ENCODE measurements around the gene EGLN2. TPM values are rescaled to one million over a fixed set of nuclear protein-coding genes. Genes with fewer than 3 reads are reported as not detected.

Gene EGLN2
- total and polyA plus RNA-seq, 2 of the 4 experiments (the other 2 are of a cell fraction), result 54.1 to 60.2 TPM

GRCh38 chr19:40774916-40775631, 23.9 kb upstream of the EGLN2 start, which contains the start of gene MIA:
TSS of gene MIA (plus strand) at chr19:40775521. CDS start at chr19:40775543, 22 bp downstream.
- no peak within 1 kb of the TSS for H2AK5ac ChIP-seq (ENCODE audit: low read depth, low read length)
- WGBS, 2 experiments (ENCODE audit: extremely low coverage in 2 of 2, insufficient read length in 1 of 2), result no CpG with 5 or more reads among the region's 9 CpGs
- H3K4me3 ChIP-seq (ENCODE audit: insufficient read depth, low read depth, low read length), result no peak within 1 kb of the TSS
- H4K5ac ChIP-seq (ENCODE audit: low read depth, low read length), result no peak within 1 kb of the TSS
- H3K4me2 ChIP-seq (ENCODE audit: low read depth, low read length), result no peak within 1 kb of the TSS
- H3K56ac ChIP-seq (ENCODE audit: extremely low read depth, insufficient read depth, low read length), result no peak within 1 kb of the TSS
- no peak for ATAC-seq (ENCODE audit: low read depth)
- in situ Hi-C loops (cut with MboI; ENCODE audit: low sequenced_read_pairs) (no loop called here), intact Hi-C loops (cut with micrococcal nuclease) (no loop called here), dilution Hi-C loops (cut with HindIII; ENCODE audit: low sequenced_read_pairs, unreplicated experiment) (no loop called here)
- H3K14ac ChIP-seq (replicated peaks; ENCODE audit: low read depth, low read length), result no peak within 1 kb of the TSS
- no peak within 1 kb of the TSS for H2BK5ac ChIP-seq (ENCODE audit: low read depth, low read length, poor library complexity, severe bottlenecking)
- peaks cover 6% of the 10 kb centered on the region; the same call in 1 of the 2 replicates for H3K9me1 ChIP-seq (ENCODE audit: insufficient read depth, low read length)
- H3K9me3 ChIP-seq (ENCODE audit: control insufficient read depth, insufficient read depth, low read length), result peaks cover 2% of the 10 kb centered on the region; the same call in 1 of the 2 replicates
- H2AFZ ChIP-seq (replicated peaks; ENCODE audit: low read length, poor library complexity), result no peak within 1 kb of the TSS
- H2BK20ac ChIP-seq (ENCODE audit: low read depth, low read length), result no peak within 1 kb of the TSS
- no peaks in the 10 kb centered on the region for H3K36me3 ChIP-seq (ENCODE audit: control insufficient read depth, insufficient read depth, low read length)
- H3K4me1 ChIP-seq (ENCODE audit: control insufficient read depth, insufficient read depth, low read length), result peaks cover 6% of the 10 kb centered on the region
- BruUV-seq (replicated peaks), result no TSS peak
- no peak within 1 kb of the TSS for H3K4ac ChIP-seq (ENCODE audit: low read depth, low read length)
- H2BK15ac ChIP-seq (ENCODE audit: low read depth, low read length), result no peak within 1 kb of the TSS
- H3K79me1 ChIP-seq (ENCODE audit: low read depth in 1 of 2, low read length in 2 of 2), result peaks cover 4 to 10% of the 10 kb centered on the region in 2 experiments; a peak in 3 of 4 replicates
- DNase-seq, result no peak
- H4K8ac ChIP-seq (ENCODE audit: low read depth in 2 of 2, low read length in 2 of 2), result no peak within 1 kb of the TSS
- TF ChIP-seq SMC3 (IDR thresholded peaks at IDR 0.05; ENCODE audit: low read depth, low read length) (no peak), CEBPB (IDR thresholded peaks at IDR 0.05; ENCODE audit: low read depth, low read length) (no peak), RCOR1 (IDR thresholded peaks at IDR 0.05; ENCODE audit: insufficient replicate concordance, low read length) (no peak), FOS (IDR thresholded peaks at IDR 0.05; ENCODE audit: low read depth, low read length) (no peak), BHLHE40 (IDR thresholded peaks at IDR 0.05; ENCODE audit: low read depth, low read length) (no peak), MAZ (IDR thresholded peaks at IDR 0.05; ENCODE audit: borderline replicate concordance, low read depth, low read length) (no peak), NFE2L2 (IDR thresholded peaks at IDR 0.05; ENCODE audit: low read depth, low read length) (no peak), RFX5 (IDR thresholded peaks at IDR 0.05; ENCODE audit: low read depth, low read length) (no peak), POLR2A (IDR thresholded peaks at IDR 0.05; ENCODE audit: low read depth, low read length) (no peak)
- TF ChIP-seq, protein P1, sequence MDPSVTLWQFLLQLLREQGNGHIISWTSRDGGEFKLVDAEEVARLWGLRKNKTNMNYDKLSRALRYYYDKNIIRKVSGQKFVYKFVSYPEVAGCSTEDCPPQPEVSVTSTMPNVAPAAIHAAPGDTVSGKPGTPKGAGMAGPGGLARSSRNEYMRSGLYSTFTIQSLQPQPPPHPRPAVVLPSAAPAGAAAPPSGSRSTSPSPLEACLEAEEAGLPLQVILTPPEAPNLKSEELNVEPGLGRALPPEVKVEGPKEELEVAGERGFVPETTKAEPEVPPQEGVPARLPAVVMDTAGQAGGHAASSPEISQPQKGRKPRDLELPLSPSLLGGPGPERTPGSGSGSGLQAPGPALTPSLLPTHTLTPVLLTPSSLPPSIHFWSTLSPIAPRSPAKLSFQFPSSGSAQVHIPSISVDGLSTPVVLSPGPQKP (IDR thresholded peaks at IDR 0.05; ENCODE audit: borderline replicate concordance, low read depth, low read length), result no peak
- TF ChIP-seq, protein P2, sequence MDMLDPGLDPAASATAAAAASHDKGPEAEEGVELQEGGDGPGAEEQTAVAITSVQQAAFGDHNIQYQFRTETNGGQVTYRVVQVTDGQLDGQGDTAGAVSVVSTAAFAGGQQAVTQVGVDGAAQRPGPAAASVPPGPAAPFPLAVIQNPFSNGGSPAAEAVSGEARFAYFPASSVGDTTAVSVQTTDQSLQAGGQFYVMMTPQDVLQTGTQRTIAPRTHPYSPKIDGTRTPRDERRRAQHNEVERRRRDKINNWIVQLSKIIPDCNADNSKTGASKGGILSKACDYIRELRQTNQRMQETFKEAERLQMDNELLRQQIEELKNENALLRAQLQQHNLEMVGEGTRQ (IDR thresholded peaks at IDR 0.05; ENCODE audit: low read depth, low read length), result no peak
- ChIA-PET CTCF (no interaction called here), POLR2A (ENCODE audit: unreplicated experiment) (no interaction called here)
- H3K18ac ChIP-seq (ENCODE audit: low read depth, low read length), result no peak within 1 kb of the TSS
- H2AK9ac ChIP-seq (replicated peaks; ENCODE audit: low read depth, low read length, poor library complexity), result peak within 1 kb of the TSS; percentile 60
- H3K23ac ChIP-seq (ENCODE audit: low read depth, low read length), result no peak within 1 kb of the TSS
- no peak within 1 kb of the TSS for H3K27ac ChIP-seq (ENCODE audit: insufficient read depth, low read length)
- no peak within 1 kb of the TSS for H4K91ac ChIP-seq (ENCODE audit: insufficient read depth, low read depth, low read length)
- no peak within 1 kb of the TSS for H2BK120ac ChIP-seq (ENCODE audit: low read depth, low read length)
- peaks cover 9% of the 10 kb centered on the region; the same call in 1 of the 2 replicates for H4K20me1 ChIP-seq (ENCODE audit: insufficient read depth, low read length)
- no peaks in the 10 kb centered on the region for H3K27me3 ChIP-seq (ENCODE audit: control insufficient read depth, insufficient read depth, low read length)
- H3K9ac ChIP-seq (ENCODE audit: low read depth, low read length), result no peak within 1 kb of the TSS
